DMS 273 treated with DMSO at 0.1 percent for 48 hours (cell line): Measurements from ENCODE around the gene DERA.
"Not testable (repeated sequence)": the region's sequence is repeated elsewhere in the genome, so short reads cannot be mapped to it uniquely, and the experiment has no call there.

Experiments used
- DNase-seq: peaks from one replicate; lab custom pipeline; 2025; lab: John Stamatoyannopoulos, UW

Gene DERA

DNA sequence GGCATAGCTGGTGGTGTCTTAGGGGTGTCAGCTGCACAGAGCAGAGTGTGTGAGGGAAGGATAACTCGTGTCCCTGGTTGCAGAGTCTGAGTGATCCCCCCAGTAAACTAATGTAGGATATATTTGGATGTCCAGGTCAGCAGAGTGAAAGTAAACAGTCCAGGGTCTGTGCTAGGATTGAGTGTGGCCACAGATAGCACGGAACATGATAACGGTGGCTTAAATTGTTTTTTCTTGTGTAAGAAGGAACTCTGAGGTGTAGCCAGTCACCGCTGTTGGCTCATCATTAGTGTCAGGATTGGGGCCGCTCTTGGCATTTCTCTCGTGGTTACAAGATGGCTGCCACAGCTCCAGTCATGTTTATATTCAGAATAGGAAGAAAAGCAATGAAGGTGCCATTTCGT is 97.3 kb downstream of the DERA start:
- no peak for DNase-seq

DNA sequence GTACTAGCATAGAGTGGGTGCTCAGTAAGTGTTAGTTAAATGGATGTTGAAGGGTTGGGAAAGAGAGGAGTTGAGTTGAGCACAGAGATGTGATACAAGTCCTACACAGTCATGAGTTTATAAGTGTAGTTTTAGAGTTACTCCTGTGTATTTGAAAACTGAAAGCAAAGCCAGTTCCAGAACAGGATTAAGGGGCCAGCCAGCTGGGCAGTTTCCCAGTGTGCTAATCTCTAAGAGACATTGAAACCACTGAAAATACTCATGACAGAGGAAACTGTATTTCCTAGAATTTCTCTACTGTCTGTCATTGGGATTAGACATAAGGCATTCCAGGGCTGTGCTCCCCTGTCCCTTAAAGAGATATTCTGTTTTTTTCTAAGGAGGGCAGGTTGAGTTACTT is 101.0 kb downstream of the DERA start:
- DNase-seq: no peak

DNA sequence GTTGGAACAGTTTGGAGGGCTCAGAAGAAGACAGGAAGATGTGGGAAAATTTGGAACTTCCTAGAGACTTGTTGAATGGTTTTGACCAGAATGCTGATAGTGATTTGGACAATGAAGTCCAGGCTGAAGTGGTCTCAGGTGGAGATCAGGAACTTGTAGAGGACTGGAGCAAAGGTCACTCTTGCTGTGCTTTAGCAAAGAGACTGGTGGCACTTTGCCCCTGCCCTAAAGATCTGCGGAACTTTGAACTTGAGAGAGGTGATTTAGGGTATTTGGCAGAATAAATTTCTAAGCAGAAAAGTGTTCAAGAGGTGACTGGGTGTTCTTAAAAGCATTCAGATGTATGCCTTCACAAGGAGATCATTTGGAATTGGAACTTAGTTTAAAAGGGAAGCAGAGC is 102.6 kb downstream of the DERA start:
- DNase-seq: not testable (repeated sequence)

DNA sequence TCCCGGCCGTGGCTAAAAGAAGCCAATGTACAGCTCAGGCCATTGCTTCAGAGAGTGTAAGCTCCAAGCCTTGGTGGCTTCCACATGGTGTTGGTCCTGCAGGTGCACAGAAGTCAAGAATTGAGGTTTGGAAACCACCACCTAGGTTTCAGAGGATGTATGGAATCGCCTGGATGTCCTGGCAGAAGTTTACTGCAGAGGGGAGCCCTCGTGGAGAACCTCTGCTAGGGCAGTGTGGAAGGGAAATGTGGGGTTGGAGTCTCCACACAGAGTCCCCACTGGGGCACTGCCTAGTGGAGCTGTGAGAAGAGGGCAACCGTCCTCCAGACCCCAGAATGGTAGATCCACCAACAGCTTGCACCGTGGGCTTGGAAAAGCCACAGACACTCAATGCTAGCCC is 103.3 kb downstream of the DERA start:
- not testable (repeated sequence) for DNase-seq

DNA sequence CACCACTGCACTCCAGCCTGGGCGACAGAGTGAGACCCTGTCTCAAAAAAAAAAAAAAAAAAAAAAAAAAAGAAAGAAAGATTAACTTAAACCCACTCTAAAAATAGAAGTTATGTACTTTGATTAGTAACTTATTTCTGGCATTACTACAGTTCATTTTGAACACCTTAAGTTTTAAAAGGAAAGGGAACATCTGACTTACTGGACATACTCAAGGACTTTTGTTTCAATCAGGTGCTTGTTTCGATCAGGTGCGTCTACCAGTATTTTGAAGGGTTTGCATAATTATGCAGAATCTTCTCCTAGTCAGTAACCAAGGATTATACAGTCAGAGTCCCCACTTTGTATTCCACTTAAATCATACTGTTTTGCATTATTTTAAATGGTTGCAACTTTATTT is 105.6 kb downstream of the DERA start:
- no peak for DNase-seq

DNA sequence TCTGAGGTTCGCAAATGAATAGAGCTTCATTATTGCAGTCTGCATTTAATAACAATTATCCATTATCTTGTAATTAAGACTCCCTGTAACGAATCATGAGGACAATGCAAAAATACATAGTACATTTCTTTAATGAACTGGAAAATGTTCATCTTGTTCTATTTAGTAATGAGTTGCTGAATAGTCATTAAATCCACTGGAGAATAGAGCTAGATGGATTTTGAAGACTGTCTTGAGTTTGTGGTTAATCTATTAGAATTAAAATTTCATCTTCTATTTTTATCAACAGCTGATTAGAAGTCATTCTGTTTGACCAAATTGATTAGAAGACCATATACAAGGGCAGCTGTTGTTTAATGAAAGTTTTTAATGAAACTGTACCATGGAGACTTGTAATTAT is 107.2 kb downstream of the DERA start:
- no peak for DNase-seq

DNA sequence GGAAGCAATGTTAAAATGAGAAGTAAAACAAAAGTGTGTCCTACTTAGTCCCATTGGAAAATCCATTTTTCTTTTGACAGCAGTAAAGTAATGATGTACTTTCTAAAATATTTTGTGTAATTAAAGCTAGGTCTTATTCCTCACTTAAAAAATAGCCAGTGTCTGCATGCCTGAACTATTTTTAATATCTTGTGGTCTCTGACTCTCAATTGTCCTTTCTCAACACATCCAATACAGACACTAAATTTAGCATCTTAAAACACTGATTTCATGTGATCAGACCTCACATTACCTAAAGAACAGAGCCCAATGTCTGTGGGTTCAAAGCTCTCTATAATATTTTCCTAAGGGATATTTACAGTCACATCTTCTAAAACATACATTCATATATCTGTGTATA is 108.0 kb downstream of the DERA start:
- no peak for DNase-seq

DNA sequence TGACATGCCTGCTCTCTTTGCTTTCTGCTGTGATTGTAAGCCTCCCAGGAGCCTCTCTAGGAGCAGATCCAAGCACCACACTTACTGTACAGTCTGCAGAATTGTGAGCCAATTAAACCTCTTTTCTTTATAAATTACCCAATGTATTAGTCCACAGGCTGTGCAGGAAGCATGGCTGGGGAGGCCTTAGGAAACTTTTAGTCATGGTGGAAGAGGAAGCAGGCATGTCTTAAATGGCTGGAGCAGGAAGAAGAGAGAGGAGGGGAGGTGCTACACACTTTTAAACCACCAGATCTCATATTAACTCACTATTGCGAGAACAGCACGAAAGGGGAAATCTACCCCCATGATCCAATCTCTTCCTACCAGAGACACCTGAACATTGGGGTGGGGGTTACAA is 108.9 kb downstream of the DERA start:
- no peak for DNase-seq

DNA sequence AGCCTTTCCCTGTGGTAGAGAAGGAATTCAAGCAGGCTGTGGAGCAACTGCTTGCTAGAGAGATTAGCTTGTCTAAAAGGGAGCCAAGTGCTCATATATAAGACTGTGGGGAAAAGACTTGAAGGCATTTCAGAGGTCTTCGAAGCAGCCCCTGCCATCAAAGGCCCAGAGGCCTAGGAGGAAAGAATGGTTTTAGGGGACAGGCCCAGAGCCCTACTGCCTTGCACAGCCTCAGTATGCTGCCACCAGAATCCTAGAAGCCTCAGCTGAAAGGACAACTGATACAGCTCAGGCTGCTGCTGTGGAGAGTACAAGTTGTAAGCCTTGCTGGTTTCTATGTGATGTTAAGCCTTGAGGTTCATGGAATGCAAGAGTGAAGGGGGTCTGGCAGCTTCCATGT is 109.9 kb downstream of the DERA start:
- DNase-seq: no peak

DNA sequence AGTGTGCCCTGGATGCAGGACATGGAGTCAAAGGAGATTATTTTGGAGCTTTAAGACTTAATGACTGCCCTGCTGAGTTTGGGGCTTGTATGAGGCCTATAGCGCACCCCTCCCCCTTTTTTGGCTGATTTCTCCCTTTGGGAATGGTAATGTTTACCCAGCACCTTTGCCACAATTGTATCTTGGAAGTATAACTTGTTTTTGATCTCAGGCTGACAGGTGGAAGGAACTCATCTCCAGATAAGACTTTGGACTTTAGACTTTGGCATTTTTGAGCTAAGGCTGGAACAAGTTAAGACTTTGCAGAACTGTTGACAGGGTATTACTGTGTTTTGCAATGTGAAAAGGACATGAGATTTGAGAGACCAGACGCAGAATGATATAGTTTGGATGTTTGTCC is 110.5 kb downstream of the DERA start:
- no peak for DNase-seq

DNA sequence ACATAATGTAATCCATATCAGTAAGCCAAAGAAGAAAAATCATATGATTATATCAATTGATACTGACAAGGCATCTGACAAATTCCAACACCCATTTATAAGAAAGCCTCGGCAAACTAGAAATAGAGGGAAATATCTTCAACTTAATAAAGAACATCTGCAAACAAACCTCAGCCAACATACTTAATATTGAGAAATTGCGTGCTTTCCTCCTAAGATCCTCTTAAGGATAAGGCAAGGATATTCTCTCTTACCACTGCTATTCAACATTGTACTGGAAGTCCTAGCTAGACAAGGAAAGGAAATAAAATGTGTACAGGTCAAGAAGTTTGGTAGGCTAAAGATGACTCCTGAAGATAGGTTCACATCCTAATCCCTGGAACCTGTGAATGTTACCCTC is 115.9 kb downstream of the DERA start:
- no peak for DNase-seq

DNA sequence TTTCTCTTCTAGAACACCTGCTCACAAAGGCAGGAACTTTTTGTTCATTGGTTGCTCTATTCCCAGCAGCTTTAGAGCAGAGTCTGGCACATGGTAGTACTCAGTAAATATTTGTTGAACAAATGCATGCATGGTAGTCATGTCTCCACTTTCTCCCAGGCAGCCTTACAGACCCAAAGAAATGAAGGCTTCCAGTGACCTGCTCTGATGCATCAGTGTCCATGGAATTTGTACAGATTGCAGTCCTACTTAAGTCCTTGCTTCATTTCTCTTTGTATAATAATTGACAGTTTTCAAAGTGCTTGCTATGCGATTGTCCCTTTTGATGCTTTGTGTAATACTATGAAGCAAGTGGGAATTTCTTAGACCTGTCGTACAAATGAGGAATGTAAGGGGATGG is 119.6 kb downstream of the DERA start:
- DNase-seq: no peak

DNA sequence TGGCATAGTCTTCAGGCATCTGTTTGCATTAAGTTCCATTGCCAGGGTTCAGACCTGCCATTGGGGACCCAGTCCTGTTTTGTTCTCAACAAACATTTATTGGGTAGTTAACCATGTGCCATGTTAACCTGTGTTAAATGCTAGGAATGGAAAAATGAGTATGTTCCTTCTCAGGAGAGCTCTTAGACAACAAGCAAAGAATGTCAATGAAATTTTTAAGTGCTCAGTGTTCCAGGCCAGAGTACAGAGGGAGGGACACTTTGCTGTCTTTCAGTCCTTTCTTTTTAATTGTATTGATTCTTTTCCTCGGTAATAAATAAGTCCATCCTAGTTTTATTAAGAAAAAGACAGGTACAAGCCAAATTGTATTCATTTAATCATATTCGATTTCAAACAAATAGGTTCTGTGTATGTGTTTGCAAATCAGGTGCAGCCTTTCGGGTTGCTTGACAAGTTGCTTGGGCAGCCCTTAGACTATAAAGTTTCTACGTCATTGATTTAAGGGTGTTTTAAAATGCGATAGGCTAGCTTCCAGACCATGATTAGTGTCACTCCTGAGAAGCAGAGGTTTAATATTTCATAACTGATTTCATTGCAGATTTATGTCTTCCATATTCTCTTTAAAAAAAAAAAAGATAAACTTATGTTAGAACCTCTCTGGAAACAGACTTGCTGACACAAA is 123.1 kb downstream of the DERA start:
- DNase-seq: no peak

DNA sequence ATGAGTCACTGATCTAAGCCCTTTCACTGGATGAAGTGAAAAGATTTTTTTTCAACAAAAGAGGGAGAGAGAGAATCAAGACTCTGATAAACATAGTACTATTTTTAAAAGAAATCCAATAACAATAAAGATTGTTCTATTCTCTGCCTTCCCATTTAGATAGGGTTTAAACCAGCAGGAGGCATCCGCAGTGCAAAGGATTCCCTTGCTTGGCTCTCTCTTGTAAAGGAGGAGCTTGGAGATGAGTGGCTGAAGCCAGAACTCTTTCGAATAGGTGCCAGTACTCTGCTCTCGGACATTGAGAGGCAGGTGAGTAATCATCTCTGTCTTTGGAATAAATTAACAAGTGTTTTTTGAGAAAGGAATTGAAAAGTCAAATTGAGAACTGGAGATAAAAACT is 124.9 kb downstream of the DERA start:
- no peak for DNase-seq

DNA sequence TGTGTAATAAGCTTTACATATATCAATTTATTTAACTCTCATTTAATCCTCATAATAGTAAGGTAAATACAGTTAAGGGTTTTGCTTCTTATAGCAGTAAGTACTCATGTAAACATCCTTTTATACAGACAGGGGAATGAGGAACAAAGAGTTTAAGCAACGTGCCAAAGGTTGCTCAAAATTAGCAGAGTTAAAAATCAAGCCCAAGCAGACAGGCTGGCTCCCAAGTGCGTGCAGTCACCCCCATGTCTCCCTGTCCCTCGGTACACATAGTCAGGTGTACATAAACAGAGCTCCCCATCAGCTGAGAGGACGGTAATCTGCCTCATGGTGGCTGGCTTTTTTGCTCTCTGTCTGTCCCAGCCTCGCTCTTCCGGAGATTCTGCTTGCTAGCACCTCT is 126.4 kb downstream of the DERA start:
- DNase-seq: no peak

DNA sequence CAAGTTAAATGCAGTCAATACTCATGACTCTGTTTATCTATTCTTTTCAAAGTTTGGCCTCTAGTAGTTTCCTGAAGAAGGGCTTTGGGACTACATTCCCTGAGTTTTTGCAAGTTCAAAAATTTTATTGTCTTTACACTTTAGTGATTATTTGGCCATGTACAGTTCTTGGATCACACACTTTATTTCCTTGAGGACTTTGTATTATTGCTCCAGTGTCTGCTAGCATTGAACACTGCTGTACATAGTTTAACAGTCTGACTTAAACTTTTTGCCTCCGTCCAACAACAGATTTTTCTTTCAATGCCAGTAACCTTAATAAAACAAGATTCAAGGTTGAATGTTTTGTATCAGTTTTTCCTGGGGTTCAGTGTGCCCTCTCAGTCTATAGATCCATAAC is 132.3 kb downstream of the DERA start:
- no peak for DNase-seq

DNA sequence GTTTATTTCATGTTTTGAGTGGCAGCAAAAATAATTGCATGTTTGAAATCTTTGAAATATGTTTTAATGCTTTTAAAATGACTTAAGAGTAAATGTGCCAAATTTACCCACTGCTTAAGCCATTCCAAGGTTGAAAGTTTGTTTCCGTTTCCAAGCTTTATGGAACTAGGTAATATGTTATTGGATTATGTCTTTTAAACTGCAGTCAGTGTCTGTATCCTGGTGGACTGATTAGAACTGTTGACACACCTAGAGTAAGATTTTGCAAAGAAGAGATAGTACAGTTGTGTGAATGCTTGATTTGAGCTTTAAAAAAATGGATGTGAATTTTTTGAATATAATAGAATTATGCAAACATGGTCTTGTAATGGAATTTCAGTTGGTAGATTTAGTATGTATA is 135.1 kb downstream of the DERA start:
- DNase-seq: no peak

DNA sequence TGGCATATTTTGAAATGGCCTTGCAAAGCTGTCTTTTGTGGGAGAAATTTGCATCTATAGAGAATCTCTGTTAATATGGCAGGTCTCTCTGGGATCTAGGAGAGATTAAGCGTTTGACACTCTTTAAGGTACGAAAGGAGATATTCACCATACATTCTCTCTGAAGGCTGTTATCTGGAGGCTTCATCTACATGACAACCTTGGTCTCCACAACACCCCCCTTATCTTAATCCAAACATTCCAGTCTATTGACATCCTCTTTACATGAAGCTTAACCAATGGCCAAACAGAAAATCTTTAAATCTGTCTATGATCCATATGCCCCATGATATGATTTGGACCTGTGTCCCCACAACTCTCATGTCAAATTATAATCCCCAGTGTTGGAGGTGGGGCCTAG is 137.4 kb downstream of the DERA start:
- no peak for DNase-seq

DNA sequence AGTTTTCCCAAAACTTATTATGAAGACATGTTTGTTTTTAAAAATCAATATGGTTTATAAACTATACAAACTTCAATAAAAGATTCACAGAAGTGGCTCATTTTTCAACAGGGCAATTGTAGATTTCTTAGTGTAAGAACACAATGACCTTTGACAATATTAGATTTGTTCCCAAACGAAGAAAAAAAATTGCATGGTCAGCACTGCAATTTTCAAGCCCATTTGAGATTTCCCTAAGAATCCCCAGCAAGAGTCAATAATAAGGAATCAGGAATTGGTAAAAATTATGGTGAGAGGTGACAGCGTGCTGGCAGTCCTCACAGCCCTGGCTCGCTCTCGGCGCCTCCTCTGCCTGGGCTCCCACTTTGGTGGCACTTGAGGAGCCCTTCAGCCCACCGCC is 145.8 kb downstream of the DERA start:
- no peak for DNase-seq

DNA sequence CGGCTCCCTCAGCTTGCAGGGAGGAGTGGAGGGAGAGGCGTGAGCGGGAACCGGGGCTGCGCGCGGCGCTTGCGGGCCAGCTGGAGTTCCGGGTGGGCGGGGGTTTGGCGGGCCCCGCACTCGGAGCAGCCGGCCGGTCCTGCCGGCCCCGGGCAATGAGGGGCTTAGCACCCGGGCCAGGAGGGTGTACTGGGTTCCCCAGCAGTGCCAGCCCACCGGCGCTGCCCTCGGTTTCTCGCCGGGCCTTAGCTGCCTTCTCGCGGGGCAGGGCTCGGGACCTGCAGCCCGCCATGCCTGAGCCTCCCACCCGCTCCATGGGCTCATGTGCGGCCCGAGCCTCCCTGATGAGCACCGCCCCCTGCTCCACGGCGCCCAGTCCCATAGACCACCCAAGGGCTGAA is 146.2 kb downstream of the DERA start:
- not testable (repeated sequence) for DNase-seq

DNA sequence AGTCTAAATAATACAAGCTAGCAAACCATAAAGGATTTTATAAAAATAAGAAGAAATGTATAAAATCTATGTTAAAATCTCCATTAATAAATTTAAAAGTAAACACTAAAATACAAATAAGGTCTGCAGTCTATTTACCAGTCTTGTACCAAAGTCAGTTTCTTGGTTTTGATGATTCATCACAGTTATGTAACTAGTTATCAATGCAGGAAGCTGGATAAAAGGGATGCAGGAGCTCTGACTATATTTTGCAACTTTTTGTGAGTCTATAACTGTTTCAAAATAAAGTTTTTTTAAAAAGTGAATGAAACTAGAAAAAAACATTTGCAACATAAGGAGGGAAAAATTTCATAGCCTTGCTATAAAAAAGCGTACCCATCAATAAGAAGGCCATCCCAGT is 151.5 kb downstream of the DERA start:
- DNase-seq: no peak

DNA sequence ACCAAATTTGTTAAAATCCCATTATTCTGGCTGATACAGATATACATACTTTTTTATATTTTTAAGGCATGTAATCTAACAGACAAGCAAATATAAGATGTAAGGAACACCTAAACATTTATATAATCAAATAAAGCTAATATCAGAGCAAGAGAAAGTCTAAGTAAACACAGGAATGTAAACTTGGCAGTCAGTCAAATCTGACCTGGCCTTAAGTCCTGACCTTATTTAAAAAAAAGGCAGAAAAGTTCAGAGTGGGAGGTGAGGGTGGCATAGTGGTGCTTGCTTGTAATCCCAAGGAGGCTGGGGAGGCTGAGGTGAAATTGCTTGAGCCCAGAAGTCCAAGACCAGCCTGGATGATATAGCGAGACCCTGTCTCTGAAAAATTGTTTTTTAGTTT is 152.6 kb downstream of the DERA start:
- no peak for DNase-seq

DNA sequence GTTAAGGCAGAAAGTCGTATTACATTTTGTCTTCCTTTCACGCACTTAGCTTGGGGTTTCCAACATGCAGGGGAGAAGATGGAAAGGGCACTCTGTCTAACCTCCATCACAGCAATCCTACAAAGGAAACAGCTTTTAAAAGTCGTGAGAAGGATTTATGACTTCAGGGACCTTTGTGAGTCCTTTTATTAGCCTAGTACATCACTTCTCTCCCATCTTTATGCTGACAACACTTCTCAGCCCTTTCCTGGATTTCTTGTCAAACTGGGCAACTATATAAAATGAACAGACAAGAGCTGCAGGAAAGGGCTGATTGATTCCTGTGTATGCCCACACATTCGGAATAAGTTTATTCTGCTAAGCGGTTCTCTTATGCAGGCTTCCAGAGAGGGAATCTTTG is 159.0 kb downstream of the DERA start:
- DNase-seq: no peak

DNA sequence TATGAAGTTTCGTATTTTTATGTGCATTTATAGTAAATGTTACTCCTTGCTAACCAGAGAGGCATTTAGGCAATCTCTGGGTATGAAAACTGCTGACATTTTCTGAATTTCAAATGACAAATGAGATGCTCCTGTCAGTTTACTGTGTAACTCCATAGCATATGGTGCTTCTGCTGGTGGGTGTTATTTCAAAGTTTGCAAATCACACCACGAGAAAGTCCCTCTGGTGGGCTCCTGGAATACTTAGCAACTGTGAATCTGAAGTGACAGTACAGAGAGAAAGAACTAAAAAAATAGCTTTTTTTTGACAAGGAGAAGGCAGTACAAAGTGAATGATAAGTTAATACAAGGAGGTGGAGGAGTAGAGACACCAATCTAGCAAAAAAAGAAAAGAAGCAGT is 161.5 kb downstream of the DERA start:
- DNase-seq: peak; percentile 65

DNA sequence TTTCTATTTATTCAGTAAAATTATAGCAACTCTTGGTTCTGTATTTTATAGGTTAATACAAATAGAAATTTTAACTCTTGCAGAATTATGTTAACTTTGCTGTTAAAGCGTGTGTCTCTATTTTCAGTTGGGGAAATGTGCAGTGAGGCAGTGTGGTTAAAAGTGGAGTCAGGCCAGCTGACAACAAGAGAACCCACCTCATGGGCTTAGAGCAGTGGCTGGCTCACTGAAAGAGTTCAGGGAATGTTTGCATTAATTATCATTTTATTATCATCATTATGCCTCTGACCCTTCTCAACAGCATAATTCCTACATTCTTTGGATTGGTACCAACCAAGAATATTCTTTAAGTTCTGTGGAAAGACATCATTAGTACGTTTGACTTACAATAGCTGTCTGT is 163.8 kb downstream of the DERA start:
- DNase-seq: no peak
